Gastroesophageal sphincter (tissue), 4 donors: ENCODE measurements around the gene HIGD1A. TPM values are rescaled to one million over a fixed set of nuclear protein-coding genes. Genes with fewer than 3 reads are reported as not detected.

Experiments
- ATAC-seq: fragments of 150-250 bp; one replicate; pipeline ENCODE4 v1.9.1; 2016; ENCODE audit warnings: mild to moderate bottlenecking, moderate library complexity
- H3K27ac ChIP-seq, 4 donors: fragments of 200-600 bp; sonication (generic) in 3 of 4; 1 replicate in 3 of 4; 2 replicates in 1 of 4; pipeline ENCODE4 v1.5.1; 2016 to 2019
- H3K27me3 ChIP-seq: fragments of 200-600 bp; sonication (generic); one replicate; pipeline ENCODE4 v1.5.1; 2019
- H3K36me3 ChIP-seq, 2 donors: fragments of 200-600 bp; sonication (generic); one replicate each; pipeline ENCODE4 v1.5.1; 2019; ENCODE audit warnings: control low read depth in 1 of 2
- H3K4me1 ChIP-seq, 3 donors: fragments of 200-600 bp; sonication (generic); 1 replicate in 2 of 3; 2 replicates in 1 of 3; pipeline ENCODE4 v1.5.1; 2016 to 2019; ENCODE audit warnings: control low read depth in 2 of 3
- H3K4me3 ChIP-seq, 2 donors: fragments of 200-600 bp; sonication (generic); one replicate each; pipeline ENCODE4 v1.5.1; 2019; ENCODE audit warnings: mild to moderate bottlenecking in 1 of 2, moderate library complexity in 1 of 2
- H3K9me3 ChIP-seq, 3 donors: fragments of 200-600 bp; sonication (generic); one replicate each; pipeline ENCODE4 v1.5.1; 2017 to 2019; ENCODE audit warnings: control low read depth in 2 of 3
- EP300 ChIP-seq: sonication (generic); formaldehyde crosslinking; IDR thresholded peaks from one replicate; pipeline ENCODE4 v1.6.1; 2017; ENCODE audit warnings: antibody characterized with exemption, mild to moderate bottlenecking
- POLR2A ChIP-seq, 2 donors: fragments of 450-650 bp; IDR thresholded peaks; one replicate each; pipeline ENCODE4 v1.6.1; 2017; ENCODE audit warnings: antibody characterized with exemption in 2 of 2, mild to moderate bottlenecking in 2 of 2, moderate library complexity in 1 of 2
- POLR2AphosphoS5 ChIP-seq: sonication (generic); formaldehyde crosslinking; IDR thresholded peaks from one replicate; pipeline ENCODE4 v1.6.1; 2017; ENCODE audit warnings: antibody characterized with exemption
- WGBS, 2 donors: methylation state at CpG; one replicate each; pipeline ENCODE4 v1.1.5; 2018; ENCODE audit warnings: low coverage in 1 of 2; 5-methylcytosine and 5-hydroxymethylcytosine counted together
- total RNA-seq, 4 donors: library from RNA; depleted of rRNA; stranded (reverse); fragments of >200 nt; gene quantifications; one replicate each; pipeline ENCODE4 v1.1.0, GENCODE V29; 2016
- TF ChIP-seq, protein P1 (sequence below), 4 experiments: fragments of 200-600 bp in 2 of 4; fragments of 450-650 bp in 2 of 4; sonication (generic) in 1 of 4; IDR thresholded peaks; one replicate each; pipeline ENCODE4 v1.5.1; 2017 to 2019; ENCODE audit warnings: antibody characterized with exemption in 4 of 4, mild to moderate bottlenecking in 2 of 4, moderate library complexity in 2 of 4

Gene HIGD1A
- total RNA-seq, 4 donors from 2014 or later = 173 to 657 (median 393) TPM

DNA sequence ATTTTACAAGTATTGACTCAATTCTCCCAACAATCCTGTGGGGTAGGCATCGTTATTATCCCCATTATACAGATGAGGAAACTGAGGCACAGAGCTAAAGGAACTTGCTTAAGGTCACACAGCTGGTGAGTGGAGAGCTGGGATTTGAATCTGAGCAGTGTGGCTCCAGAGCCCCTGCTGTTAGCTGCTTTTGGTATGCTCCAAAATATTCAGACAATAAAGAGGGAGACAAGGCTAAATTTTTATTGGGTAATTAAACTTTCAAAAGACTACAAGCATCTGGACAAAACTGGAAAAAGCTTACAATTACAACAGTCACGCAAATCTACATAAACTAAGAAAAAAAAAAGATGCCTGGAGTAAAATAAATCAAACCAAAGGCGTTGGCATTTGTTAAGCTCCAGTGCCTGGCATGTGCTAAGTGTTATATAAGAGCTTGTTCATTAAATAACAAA, 59.0 kb downstream of the HIGD1A start:
- no peaks in the 10 kb centered on the region for H3K36me3 ChIP-seq
- peaks cover 16 to 66% (median 17%) of the 10 kb centered on the region in 3 donors for H3K4me1 ChIP-seq
- peak overlapping the region; percentile 71 to 83 (median 82) for H3K27ac ChIP-seq
- no peaks in the 10 kb centered on the region for H3K27me3 ChIP-seq
- no peak for ATAC-seq
- TF ChIP-seq EP300 (no peak), POLR2AphosphoS5 (no peak), POLR2A (IDR thresholded peaks at IDR 0.05) (no peak)
- TF ChIP-seq, protein P1, sequence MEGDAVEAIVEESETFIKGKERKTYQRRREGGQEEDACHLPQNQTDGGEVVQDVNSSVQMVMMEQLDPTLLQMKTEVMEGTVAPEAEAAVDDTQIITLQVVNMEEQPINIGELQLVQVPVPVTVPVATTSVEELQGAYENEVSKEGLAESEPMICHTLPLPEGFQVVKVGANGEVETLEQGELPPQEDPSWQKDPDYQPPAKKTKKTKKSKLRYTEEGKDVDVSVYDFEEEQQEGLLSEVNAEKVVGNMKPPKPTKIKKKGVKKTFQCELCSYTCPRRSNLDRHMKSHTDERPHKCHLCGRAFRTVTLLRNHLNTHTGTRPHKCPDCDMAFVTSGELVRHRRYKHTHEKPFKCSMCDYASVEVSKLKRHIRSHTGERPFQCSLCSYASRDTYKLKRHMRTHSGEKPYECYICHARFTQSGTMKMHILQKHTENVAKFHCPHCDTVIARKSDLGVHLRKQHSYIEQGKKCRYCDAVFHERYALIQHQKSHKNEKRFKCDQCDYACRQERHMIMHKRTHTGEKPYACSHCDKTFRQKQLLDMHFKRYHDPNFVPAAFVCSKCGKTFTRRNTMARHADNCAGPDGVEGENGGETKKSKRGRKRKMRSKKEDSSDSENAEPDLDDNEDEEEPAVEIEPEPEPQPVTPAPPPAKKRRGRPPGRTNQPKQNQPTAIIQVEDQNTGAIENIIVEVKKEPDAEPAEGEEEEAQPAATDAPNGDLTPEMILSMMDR (IDR thresholded peaks at IDR 0.05) = no peak
- H3K4me3 ChIP-seq = no peak overlapping the region
- H3K9me3 ChIP-seq = no peaks in the 10 kb centered on the region
- WGBS, 2 donors = 50% methylated on average over 3 of the region's 3 CpGs; no CpG with 5 or more reads in 1 of the 2 donors

DNA sequence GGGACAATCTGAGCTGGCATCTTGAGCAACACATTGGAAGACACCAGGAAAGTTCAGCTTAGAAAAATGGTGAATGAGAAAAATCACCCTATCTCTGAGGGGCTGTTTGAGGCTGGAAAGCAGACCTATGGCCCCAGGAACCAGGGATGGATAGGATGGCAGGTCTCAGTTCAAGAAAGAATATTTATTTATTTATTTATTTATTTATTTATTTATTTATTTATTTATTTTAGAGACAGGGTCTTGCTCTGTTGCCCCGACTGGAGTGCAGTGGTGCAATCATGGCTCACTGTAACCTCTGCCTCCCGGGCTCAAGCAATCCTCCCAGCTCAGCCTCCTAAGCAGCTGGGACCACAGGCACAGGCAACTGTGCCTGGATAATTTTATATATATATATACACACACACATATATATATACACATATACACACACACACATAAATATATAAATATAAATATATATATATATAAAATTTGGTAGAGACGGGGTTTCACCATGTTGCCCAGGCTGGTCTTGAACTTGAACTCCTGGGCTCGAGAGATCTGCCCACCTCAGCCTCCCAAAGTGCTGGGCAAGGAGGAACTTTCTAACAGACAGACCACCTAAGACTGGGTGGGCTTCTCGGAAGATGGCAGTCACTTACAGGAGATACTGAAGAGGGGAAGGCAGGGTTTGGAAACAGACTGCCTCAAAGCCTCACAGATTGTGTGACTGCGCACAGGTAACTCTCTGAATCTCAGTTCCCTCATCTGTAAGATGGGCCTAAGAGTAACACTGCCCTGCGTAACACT, 60.9 kb downstream of the HIGD1A start:
- peaks cover 12 to 47% (median 16%) of the 10 kb centered on the region in 3 donors for H3K4me1 ChIP-seq

DNA sequence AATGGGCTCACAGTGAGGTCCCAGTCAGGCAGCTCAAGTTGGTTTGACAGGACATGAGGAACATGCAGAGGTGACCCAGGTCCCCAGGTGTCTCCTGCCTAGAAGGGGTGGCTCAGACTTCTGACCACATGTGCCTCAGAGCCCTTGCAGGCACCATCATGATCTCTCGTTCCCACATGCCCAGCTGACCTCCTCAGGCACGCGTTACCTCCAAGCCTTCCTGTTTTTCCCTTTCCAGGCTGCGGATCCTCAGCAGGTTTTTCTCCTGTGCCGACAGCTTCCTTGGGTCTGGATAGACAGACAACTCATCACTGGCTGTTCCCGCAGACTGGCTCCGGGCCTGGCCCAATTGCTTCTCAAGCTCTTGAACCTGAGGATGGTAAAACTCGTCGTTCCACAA, 61.6 kb downstream of the HIGD1A start:
- 93% methylated on average over 8 of the region's 9 CpGs; no CpG with 5 or more reads in 1 of the 2 donors for WGBS, 2 donors
- Histone ChIP-seq H3K27me3 (no peaks in the 10 kb centered on the region), H3K27ac (no peak overlapping the region)

More for the DNA sequence above, 60.9 kb downstream of the HIGD1A start:
- H3K9me3 ChIP-seq = no peaks in the 10 kb centered on the region
- H3K36me3 ChIP-seq = no peaks in the 10 kb centered on the region
- no peak for ATAC-seq
- TF ChIP-seq POLR2AphosphoS5 (no peak), EP300 (no peak), POLR2A (IDR thresholded peaks at IDR 0.05) (no peak)
- TF ChIP-seq, protein P1 (IDR thresholded peaks at IDR 0.05) = no peak
- no peaks in the 10 kb centered on the region for H3K27me3 ChIP-seq
- WGBS, 2 donors = 85 to 98% methylated on average over 2 to 4 of the region's 7 CpGs
- H3K4me3 ChIP-seq = no peak overlapping the region
- H3K27ac ChIP-seq = peak overlapping the region in 3 of 4 donors; percentile 44 to 83 (median 54)

DNA sequence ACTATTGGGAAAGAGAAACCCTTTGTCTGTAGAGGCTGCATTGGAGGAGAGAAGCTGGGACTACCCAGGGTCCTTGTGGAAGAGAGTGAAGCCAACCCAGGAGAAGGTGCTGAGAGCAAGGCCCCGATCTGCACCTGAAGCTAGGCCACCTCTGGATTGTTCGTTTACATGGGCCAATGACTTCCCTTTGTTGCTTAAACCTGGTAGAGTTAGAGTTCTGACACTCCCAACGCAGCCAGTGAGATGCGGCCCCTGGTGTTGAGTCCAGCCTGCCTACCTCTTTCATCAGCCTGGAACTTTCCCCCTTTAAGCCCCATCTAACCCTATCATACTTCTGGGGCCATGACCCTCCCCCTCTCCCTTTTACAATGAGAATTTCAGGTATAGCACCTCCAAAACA, 62.0 kb downstream of the HIGD1A start:
- 83 to 94% methylated on average over 4 of the region's 4 CpGs for WGBS, 2 donors
- Histone ChIP-seq H3K27me3 (no peaks in the 10 kb centered on the region), H3K9me3 (no peaks in the 10 kb centered on the region), H3K36me3 (no peaks in the 10 kb centered on the region), H3K4me1 (peaks cover 12 to 36% (median 16%) of the 10 kb centered on the region in 3 donors), H3K4me3 (no peak overlapping the region), H3K27ac (no peak overlapping the region)
- ATAC-seq = no peak
- no peak for TF ChIP-seq POLR2A (IDR thresholded peaks at IDR 0.05)
- TF ChIP-seq, protein P1 (IDR thresholded peaks at IDR 0.05) = no peak
- TF ChIP-seq EP300 = no peak

More for the DNA sequence above, 61.6 kb downstream of the HIGD1A start:
- Histone ChIP-seq H3K9me3 (no peaks in the 10 kb centered on the region), H3K4me1 (peaks cover 12 to 40% (median 16%) of the 10 kb centered on the region in 3 donors), H3K36me3 (no peaks in the 10 kb centered on the region), H3K4me3 (no peak overlapping the region)
- TF ChIP-seq, protein P1 (IDR thresholded peaks at IDR 0.05) = no peak
- no peak for TF ChIP-seq POLR2A (IDR thresholded peaks at IDR 0.05)
- no peak for ATAC-seq

DNA sequence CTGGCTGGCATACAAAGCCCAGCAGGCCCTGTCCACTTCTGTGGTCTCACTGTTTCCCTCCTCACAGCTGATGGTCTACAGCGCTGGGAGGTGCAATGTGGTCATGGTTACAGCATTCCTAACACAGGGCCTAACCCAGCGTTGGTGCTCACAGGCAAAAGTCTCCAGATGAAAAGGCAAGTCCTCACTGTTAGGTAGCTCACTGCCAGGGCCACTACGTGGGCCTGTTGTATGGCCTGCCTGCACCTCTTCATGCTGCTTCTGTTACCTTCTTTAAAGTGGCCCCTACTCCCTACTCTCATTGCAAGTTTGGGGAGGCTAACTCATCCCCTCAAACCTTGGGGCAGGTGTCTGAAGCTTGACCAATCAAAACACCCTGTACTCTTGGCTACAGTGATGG, 62.5 kb downstream of the HIGD1A start:
- no peak for ATAC-seq
- H3K27ac ChIP-seq = no peak overlapping the region
- peaks cover 12 to 31% (median 12%) of the 10 kb centered on the region in 3 donors for H3K4me1 ChIP-seq
- no peaks in the 10 kb centered on the region for H3K9me3 ChIP-seq
- H3K27me3 ChIP-seq = no peaks in the 10 kb centered on the region
- H3K4me3 ChIP-seq = no peak overlapping the region
- no peaks in the 10 kb centered on the region for H3K36me3 ChIP-seq
- TF ChIP-seq, protein P1 (IDR thresholded peaks at IDR 0.05) = no peak
- TF ChIP-seq POLR2A (IDR thresholded peaks at IDR 0.05) (no peak), POLR2AphosphoS5 (no peak), EP300 (no peak)
- WGBS, 2 donors = 60 to 81% methylated on average over 1 to 2 of the region's 3 CpGs
